Measurements from ENCODE around the gene LCN1. TPM values are rescaled to one million over a fixed set of nuclear protein-coding genes. Genes with fewer than 3 reads are reported as not detected.

The LCN1 gene
- polyA plus RNA-seq, 1 donor from 2014 or later, result not detected

DNA sequence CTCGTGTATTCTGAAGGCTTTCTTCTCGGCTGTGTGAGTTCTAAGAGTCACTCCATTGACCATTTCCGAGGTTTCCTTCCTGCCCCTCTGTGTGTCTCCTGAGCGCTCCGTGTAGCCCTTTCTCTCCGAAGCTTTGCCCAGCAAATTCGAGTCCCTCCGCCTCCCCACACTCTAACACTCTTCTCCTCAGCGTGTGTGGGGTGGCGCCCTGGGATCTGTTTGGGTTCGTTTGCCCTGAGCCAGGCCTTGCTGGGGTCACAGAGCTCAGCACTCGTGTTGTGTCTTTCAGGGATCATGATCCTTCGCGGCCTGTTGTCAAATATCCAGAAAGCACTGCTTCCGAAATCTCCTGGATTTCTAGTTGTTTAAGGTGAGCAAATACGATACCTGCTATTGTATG lies 34.7 kb downstream of the LCN1 start:
- Histone ChIP-seq H3K9me2 (ENCODE audit: insufficient read depth, low read length) (no peaks in the 10 kb centered on the region), H3F3A (ENCODE audit: insufficient read depth, low read length, poor library complexity, severe bottlenecking) (no peaks in the 10 kb centered on the region), H4K20me1 (ENCODE audit: insufficient read depth) (no peaks in the 10 kb centered on the region), H3K4me3 (ENCODE audit: low read length) (no peak overlapping the region), H2AFZ (ENCODE audit: low read depth, low read length) (no peak overlapping the region), H3K27me3 (ENCODE audit: insufficient read depth, low read depth, low read length) (no peaks in the 10 kb centered on the region), H3K9ac (ENCODE audit: low read length) (no peak overlapping the region), H3K9me3 (ENCODE audit: low read length) (no peaks in the 10 kb centered on the region), H3K79me2 (replicated peaks; ENCODE audit: insufficient read depth, low read length) (no peaks in the 10 kb centered on the region), H3K36me3 (ENCODE audit: insufficient read depth, low read length) (no peaks in the 10 kb centered on the region), H3K4me2 (ENCODE audit: low read length) (no peak overlapping the region), H3K27ac (ENCODE audit: low read length) (no peak overlapping the region)
- TF ChIP-seq SMC3 (conservative IDR thresholded peaks at IDR 0.05; ENCODE audit: poor library complexity) (no peak), RAD21 (conservative IDR thresholded peaks at IDR 0.05) (no peak), TAF1 (IDR thresholded peaks at IDR 0.05; ENCODE audit: low read depth) (no peak), EP300 (conservative IDR thresholded peaks at IDR 0.05; ENCODE audit: poor library complexity, severe bottlenecking) (no peak), POLR2AphosphoS5 (IDR thresholded peaks at IDR 0.05) (no peak), MXI1 (conservative IDR thresholded peaks at IDR 0.05; ENCODE audit: poor library complexity, severe bottlenecking) (no peak)
- TF ChIP-seq, protein P1, sequence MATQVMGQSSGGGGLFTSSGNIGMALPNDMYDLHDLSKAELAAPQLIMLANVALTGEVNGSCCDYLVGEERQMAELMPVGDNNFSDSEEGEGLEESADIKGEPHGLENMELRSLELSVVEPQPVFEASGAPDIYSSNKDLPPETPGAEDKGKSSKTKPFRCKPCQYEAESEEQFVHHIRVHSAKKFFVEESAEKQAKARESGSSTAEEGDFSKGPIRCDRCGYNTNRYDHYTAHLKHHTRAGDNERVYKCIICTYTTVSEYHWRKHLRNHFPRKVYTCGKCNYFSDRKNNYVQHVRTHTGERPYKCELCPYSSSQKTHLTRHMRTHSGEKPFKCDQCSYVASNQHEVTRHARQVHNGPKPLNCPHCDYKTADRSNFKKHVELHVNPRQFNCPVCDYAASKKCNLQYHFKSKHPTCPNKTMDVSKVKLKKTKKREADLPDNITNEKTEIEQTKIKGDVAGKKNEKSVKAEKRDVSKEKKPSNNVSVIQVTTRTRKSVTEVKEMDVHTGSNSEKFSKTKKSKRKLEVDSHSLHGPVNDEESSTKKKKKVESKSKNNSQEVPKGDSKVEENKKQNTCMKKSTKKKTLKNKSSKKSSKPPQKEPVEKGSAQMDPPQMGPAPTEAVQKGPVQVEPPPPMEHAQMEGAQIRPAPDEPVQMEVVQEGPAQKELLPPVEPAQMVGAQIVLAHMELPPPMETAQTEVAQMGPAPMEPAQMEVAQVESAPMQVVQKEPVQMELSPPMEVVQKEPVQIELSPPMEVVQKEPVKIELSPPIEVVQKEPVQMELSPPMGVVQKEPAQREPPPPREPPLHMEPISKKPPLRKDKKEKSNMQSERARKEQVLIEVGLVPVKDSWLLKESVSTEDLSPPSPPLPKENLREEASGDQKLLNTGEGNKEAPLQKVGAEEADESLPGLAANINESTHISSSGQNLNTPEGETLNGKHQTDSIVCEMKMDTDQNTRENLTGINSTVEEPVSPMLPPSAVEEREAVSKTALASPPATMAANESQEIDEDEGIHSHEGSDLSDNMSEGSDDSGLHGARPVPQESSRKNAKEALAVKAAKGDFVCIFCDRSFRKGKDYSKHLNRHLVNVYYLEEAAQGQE (IDR thresholded peaks at IDR 0.05; ENCODE audit: borderline replicate concordance), result no peak

DNA sequence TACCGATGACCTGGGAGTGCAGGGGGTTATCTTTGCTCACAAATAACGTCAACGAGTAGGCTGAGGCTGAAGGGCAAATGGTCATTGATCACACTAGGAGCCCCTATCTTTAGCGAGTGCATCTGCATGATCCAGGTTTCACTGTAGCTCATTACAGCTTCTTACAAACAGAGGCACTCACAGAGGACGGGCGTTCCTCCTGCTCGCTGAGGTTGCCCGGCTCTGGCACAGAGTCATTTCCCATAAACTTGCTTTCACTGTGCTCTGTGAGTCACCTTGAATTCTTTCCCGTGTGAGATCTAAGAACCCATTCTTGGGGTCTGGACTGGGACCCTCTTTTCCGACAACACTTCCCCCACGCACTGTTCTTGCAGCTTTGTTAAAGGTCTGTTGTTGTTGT lies 38.4 kb downstream of the LCN1 start:
- Histone ChIP-seq H3K27me3 (ENCODE audit: insufficient read depth, low read depth, low read length) (no peaks in the 10 kb centered on the region), H3K27ac (ENCODE audit: low read length) (no peak overlapping the region), H3F3A (ENCODE audit: insufficient read depth, low read length, poor library complexity, severe bottlenecking) (no peaks in the 10 kb centered on the region), H3K4me3 (ENCODE audit: low read length) (no peak overlapping the region), H4K20me1 (ENCODE audit: insufficient read depth) (no peaks in the 10 kb centered on the region), H3K9me3 (ENCODE audit: low read length) (no peaks in the 10 kb centered on the region), H3K9me2 (ENCODE audit: insufficient read depth, low read length) (no peaks in the 10 kb centered on the region), H3K9ac (ENCODE audit: low read length) (no peak overlapping the region), H3K79me2 (replicated peaks; ENCODE audit: insufficient read depth, low read length) (no peaks in the 10 kb centered on the region), H3K4me2 (ENCODE audit: low read length) (no peak overlapping the region), H2AFZ (ENCODE audit: low read depth, low read length) (no peak overlapping the region), H3K36me3 (ENCODE audit: insufficient read depth, low read length) (no peaks in the 10 kb centered on the region)
- TF ChIP-seq, protein P1 (IDR thresholded peaks at IDR 0.05; ENCODE audit: borderline replicate concordance), result no peak
- TF ChIP-seq SMC3 (conservative IDR thresholded peaks at IDR 0.05; ENCODE audit: poor library complexity), result no peak
- no peak for TF ChIP-seq MXI1 (conservative IDR thresholded peaks at IDR 0.05; ENCODE audit: poor library complexity, severe bottlenecking)
- no peak for TF ChIP-seq TAF1 (IDR thresholded peaks at IDR 0.05; ENCODE audit: low read depth)
- TF ChIP-seq POLR2AphosphoS5 (IDR thresholded peaks at IDR 0.05), result no peak
- TF ChIP-seq RAD21 (conservative IDR thresholded peaks at IDR 0.05), result no peak
- no peak for TF ChIP-seq EZH2 (IDR thresholded peaks at IDR 0.05; ENCODE audit: borderline replicate concordance, insufficient read depth, low read length, poor library complexity, severe bottlenecking)

All from neural cell (in vitro differentiated cells).